Occipital lobe (tissue), 1 donor: ENCODE data around the gene PARP1. TPM values are rescaled to one million over a fixed set of nuclear protein-coding genes. Genes with fewer than 3 reads are reported as not detected.

Experiments used
- total RNA-seq: library from RNA; depleted of rRNA; stranded (reverse); fragments of >200 nt; gene quantifications from one replicate; pipeline ENCODE4 v1.2.3, GENCODE V29; 2014

PARP1 gene
- total RNA-seq, 1 donor from 2014 or later = 104 TPM

Other genes starting within 250 kb of the PARP1 start
- gene ACBD3, start 221.4 kb downstream of the PARP1 start, total RNA-seq = 47.4 TPM
- not detected for gene MIXL1, start 184.4 kb downstream of the PARP1 start, total RNA-seq
- gene LIN9, start 98.9 kb downstream of the PARP1 start, total RNA-seq = 20.1 TPM
- 24.3 TPM for gene STUM, start 140.7 kb upstream of the PARP1 start, total RNA-seq